GM21367 (cell line): Measurements from ENCODE around the gene SELENOW.
"Not testable (repeated sequence)": the region's sequence is repeated elsewhere in the genome, so short reads cannot be mapped to it uniquely, and the experiment has no call there.

Experiments
- ATAC-seq: cut with Tn5 transposase; IDR thresholded peaks from one replicate; pipeline ENCODE4 v1.9.1; 2021; ENCODE audit not compliant: unreplicated experiment

Gene SELENOW

GRCh38 chr19:47756627-47756929 lies 21.9 kb upstream of the SELENOW start:
- no peak for ATAC-seq

- ATAC-seq, result no peak
Observed at GRCh38 chr19:47756953-47757608, 21.4 kb upstream of the SELENOW start.

DNA sequence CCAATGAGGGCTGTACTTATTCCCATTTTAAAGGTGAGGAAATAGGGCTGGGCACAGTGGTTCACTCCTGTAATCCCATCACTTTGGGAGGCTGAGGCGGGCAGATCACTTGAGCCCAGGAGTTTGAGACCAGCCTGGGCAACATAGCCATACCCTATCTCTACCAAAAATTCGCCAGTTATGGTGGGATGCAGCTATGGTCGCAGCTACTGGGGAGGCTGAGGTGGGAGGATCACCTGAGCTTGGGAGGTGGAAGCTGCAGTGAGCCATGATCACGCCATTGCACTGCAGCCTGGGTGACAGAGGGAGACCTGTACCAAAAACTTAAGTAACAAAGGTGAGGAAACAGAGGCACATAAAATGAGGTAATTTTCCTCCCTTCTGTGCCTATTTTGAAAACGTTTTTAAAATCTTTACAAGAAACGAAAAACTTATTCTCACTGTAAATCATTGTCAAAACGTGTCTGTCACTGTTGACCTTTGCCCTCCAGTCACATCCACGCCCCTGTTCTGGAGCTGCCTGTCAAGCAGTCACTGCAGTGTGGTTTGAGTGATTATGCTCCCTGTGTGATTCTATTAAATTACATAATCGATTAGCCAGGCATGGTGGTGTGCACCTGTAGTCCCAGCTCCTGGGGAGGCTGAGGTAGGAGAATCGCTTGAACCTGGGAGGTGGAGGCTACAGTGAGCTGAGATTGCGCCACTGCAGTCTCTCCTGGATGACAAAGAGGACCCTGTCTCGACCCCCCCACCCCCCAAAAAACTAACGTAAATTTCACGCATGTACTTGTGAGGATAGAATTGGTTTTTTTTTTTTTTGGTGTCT lies 20.7 kb upstream of the SELENOW start:
- ATAC-seq, result no peak

DNA sequence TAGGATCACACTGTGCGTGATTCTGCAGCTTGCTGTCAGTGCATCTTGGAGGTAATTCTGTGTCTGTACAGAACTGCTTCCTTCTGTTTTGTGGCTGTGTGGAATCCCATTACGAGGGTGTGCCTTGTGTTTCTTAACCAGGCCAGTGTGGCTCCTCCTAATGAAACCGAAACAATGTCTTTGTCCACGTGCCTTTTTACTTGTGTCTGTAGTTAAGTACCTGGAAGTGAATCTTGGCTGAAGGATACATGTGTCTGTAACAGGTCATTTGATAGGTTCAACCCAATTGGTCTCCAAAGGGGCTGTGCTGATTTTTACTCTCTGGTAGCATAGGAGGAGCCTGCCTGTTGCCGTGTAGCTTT lies 20.1 kb upstream of the SELENOW start:
- ATAC-seq, result no peak

GRCh38 chr19:47760632-47760999 lies 17.9 kb upstream of the SELENOW start:
- no peak for ATAC-seq

- ATAC-seq, result no peak
Observed at GRCh38 chr19:47761566-47761965, 16.9 kb upstream of the SELENOW start.

GRCh38 chr19:47762151-47762550 lies 16.4 kb upstream of the SELENOW start:
- no peak for ATAC-seq

- no peak for ATAC-seq
Observed at GRCh38 chr19:47762615-47763308, 15.7 kb upstream of the SELENOW start.

- ATAC-seq, result not testable (repeated sequence)
Observed at GRCh38 chr19:47764705-47765104, 13.8 kb upstream of the SELENOW start.

GRCh38 chr19:47765523-47766358 lies 12.8 kb upstream of the SELENOW start:
- no peak for ATAC-seq

DNA sequence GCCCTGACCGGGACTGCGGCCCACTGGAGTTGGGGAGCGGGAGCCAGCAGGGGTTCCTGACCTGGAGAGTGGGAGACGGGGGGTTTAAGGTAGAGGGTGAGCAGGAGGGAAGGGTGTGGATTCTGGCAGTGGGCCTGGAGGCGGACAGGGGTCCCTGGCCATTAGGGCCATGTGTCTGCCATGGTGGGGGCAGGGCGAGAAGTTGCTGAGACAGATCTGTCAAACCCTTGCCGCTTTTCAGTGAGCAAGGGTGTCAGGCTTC lies 12.2 kb upstream of the SELENOW start:
- ATAC-seq, result no peak

DNA sequence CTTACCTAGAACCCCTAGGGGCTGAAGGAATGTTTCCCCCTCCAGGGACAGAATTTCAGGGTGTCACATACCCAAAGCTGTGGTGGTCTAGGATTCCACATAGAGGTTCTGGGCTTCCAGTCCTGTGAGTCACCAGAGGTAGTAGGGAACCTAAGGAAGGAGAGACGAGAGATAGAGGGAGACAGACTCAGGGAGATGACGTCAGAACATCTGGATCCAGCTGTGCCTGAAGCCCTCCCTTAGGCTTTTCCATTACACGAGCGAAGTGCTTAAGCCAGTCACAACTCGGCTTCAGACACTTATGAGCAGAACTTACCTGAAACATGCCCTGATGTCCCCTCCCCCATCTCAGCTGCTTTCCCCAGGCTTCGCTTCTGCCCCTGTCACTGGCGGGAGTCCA lies 11.8 kb upstream of the SELENOW start:
- ATAC-seq, result no peak

DNA sequence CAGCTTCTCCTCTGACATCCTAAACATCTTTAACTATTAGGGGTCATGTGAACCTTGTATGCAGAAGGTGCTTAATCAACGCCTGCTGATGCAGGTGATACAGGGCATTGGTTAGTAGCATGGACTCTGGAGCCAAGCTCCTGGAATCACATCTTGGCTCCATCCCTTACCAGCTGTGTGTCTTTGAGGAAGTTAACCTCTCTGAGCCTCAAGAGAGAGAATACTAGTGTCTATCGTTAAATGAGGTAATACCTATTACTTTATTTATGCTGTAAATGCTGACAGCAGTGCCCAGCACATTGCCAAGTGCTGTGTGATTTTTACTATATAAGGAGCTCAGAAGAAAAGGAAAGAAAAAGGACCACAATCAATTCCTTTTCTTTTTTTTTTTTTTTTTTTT lies 11.2 kb upstream of the SELENOW start:
- no peak for ATAC-seq

DNA sequence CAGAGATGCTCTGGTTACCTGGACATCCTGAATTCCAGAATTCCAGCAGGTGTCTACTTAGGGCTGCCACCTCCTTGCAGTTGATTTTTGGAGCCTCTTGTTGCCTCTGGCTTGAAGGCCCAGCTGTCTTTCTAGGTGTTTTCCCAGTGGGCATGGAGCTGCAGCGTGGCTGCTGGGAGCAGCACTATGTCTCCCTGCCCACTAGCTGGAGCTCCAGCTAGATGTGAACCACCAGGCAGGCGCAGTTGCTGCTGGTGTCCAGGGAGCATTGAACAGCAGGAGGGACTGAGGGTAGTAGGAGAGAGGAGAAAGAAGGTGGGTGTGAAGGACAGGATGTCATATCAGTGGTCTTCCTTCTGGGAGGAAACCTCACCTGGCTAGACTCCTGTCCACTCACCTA lies 9.9 kb upstream of the SELENOW start:
- ATAC-seq, result no peak

DNA sequence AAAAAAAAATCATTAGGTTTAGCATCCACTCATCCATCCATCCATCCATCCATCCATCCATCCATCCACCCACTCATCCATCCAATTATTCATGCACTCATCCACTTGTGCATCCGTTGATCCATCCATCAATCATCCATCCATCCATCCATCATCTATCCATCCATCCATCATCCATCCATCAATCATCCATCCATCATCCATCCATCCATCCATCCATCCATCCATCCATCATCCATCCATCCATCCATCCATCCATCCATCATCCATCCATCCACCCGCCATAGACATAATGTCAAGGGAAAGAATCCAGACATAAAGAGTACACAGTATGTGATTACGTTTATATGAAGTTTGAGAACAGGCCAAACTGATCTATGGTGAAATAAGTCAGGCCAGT lies 9.0 kb upstream of the SELENOW start:
- ATAC-seq, result no peak

DNA sequence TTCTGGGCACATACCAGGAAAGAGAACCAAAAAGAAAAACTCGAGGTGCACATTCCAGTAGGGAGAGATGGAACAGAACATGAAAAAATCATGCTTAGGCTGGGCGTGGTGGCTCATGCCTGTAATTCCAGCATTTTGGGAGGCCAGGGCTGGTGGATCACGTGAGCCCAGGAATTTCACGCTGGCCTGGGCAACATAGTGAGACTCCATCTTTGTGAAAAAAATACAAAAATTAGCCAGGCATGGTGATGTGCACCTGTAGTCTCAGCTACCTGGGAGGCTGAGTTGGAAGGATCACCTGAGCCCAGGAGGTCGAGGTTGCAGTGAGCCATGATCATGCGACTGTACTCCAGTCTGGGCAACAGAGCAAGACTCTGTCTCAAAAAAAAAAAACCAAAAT lies 7.2 kb upstream of the SELENOW start:
- not testable (repeated sequence) for ATAC-seq

GRCh38 chr19:47776568-47776967 lies 1.9 kb upstream of the SELENOW start:
- ATAC-seq, result no peak

GRCh38 chr19:47777245-47778048 lies 1.1 kb upstream of the SELENOW start:
- not testable (repeated sequence) for ATAC-seq

DNA sequence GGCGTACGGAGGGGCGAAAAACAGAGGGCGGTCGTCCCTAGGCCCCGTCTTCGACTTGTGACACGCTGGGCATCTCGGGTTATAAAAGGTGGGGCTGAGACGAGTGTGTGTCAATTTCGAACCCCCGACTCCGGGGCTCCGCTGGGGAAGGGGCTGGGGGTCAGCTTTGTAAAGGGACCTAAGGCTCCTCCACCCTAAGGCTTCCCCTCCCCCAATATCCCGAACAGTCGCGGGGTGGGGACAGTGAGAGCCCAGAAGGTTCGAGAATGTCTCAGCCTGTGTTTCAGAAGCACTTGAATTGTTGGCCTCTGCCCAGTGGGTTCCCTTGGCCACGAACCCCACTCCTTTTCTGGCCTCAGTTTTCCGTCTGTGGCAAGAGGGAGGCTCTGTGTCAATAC lies 450 bp downstream of the SELENOW start:
- ATAC-seq, result no peak

DNA sequence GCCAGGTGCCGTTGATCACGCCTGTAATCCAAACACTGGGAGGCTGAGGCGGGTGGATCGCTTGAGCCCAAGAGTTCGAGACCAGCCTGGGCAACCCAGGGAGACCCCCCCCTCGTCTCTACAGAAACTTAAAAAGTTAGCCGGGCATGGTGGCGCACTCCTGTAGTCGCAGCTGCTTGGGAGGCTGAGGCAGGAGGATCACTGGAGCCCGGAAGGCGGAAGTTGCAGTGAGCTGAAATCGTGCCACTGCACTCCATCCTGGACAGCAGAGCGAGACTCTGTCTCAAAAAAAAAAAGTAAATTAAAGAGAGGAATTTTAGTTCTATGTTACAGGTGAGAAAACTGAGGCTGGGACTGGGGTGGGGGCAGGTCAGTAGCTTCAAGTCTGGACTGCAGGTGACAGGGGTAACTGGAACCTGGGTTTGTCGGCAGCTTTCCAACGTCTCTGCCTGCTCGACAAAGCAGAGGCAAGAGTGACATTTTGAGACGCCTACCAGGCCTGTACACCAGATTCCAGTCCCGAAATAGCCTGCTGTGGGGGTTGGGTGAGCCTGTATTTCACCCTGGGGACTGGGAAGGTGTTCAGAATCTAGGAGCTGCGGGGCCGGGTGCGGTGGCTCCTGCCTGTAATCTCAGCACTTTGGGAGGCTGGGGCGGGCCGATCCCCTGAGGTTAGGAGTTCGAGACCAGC lies 1.2 kb downstream of the SELENOW start:
- no peak for ATAC-seq
